GM20000 (cell line): ENCODE measurements around the gene STX16.
A peak's percentile ranks its signal among the peaks of the same experiment; 100 is the strongest.

Experiments used
- DNase-seq: peaks from one replicate; pipeline ENCODE4 v3.0.0; 2012; ENCODE audit warnings: low spot score
- CTCF ChIP-seq: IDR thresholded peaks from 2 replicates; pipeline ENCODE4 v1.5.1; 2012; ENCODE audit warnings: mild to moderate bottlenecking, control low read depth; ENCODE audit errors: extremely low read depth, missing control alignments

Gene STX16

GRCh38 chr20:58691773-58692578 lies 40.9 kb downstream of the STX16 start:
- no peak for DNase-seq
- TF ChIP-seq CTCF: no peak

- TF ChIP-seq CTCF: peak; percentile 70
- peak; percentile 99 for DNase-seq
These were observed 41.6 kb downstream of the STX16 start, which contains the start of gene NPEPL1 for GRCh38 chr20:58692579-58693225. Gene NPEPL1, plus strand, starts transcription at chr20:58692800. Its CDS starts 101 bp downstream, at chr20:58692901.

GRCh38 chr20:58693226-58694006 lies 42.3 kb downstream of the STX16 start:
- no peak for TF ChIP-seq CTCF
- DNase-seq: peak; percentile 48

GRCh38 chr20:58694241-58695083 lies 43.4 kb downstream of the STX16 start:
- DNase-seq: no peak
- no peak for TF ChIP-seq CTCF

GRCh38 chr20:58695084-58695722 lies 44.1 kb downstream of the STX16 start:
- no peak for DNase-seq
- no peak for TF ChIP-seq CTCF

GRCh38 chr20:58695895-58696375 lies 44.9 kb downstream of the STX16 start:
- no peak for TF ChIP-seq CTCF
- no peak for DNase-seq
